SJCRH30 (cell line): ENCODE measurements around the gene SLC6A6. TPM values are rescaled to one million over a fixed set of nuclear protein-coding genes. Genes with fewer than 3 reads are reported as not detected.
"Not testable (repeated sequence)": the region's sequence is repeated elsewhere in the genome, so short reads cannot be mapped to it uniquely, and the experiment has no call there.

ENCODE experiments used
- DNase-seq, 2 experiments: peaks; one replicate each; pipeline ENCODE4 v3.0.0-alpha.2; 2015 to 2020
- H3K27ac ChIP-seq: fragments of 250-450 bp; sonication (Bioruptor Pico); 2 replicates; pipeline ENCODE4 v1.5.1; 2020; ENCODE audit warnings: mild to moderate bottlenecking, moderate library complexity
- H3K27me3 ChIP-seq: fragments of 250-450 bp; sonication (Bioruptor Pico); 2 replicates; pipeline ENCODE4 v1.5.1; 2020; ENCODE audit warnings: mild to moderate bottlenecking, moderate library complexity
- H3K36me3 ChIP-seq: fragments of 250-450 bp; sonication (Bioruptor Pico); 2 replicates; pipeline ENCODE4 v1.5.1; 2020; ENCODE audit warnings: mild to moderate bottlenecking, moderate library complexity
- H3K4me1 ChIP-seq: fragments of 250-450 bp; sonication (Bioruptor Pico); 2 replicates; pipeline ENCODE4 v1.5.1; 2020; ENCODE audit warnings: mild to moderate bottlenecking, moderate library complexity
- H3K4me3 ChIP-seq: fragments of 250-450 bp; sonication (Bioruptor Pico); 2 replicates; pipeline ENCODE4 v1.5.1; 2020; ENCODE audit warnings: mild to moderate bottlenecking, moderate library complexity
- H3K9me3 ChIP-seq: fragments of 250-450 bp; sonication (Bioruptor Pico); replicated peaks from 2 replicates; pipeline ENCODE4 v1.5.1; 2020; ENCODE audit warnings: mild to moderate bottlenecking, moderate library complexity
- total RNA-seq: library from RNA; depleted of rRNA; stranded (reverse); fragments of >200 nt; shearing (Covaris generic); gene quantifications from 2 replicates; pipeline ENCODE4 v1.2.3, GENCODE V29; 2014

The SLC6A6 gene
- total RNA-seq, 1 experiment from 2014 or later, result 10.9 TPM

DNA sequence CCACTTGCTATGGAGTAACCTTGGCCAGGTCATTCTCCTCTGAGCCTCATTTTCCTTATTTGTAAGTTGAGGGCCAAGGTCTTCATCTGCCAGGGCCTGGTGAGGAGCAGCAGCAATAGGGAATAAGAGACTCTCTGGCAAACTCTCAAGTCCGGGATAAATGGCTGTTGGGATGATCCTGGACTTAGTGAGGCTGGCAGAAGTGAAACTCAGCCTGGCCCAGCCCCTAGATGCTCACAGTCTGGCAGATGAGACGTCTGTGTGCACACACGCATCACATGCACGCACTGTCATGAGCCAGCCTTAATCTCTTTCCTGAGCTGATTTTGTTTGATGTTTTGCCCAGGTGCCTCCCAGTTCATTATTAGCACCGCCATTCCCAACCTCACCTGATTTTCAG, 26.8 kb downstream of the SLC6A6 start:
- Histone ChIP-seq H3K27ac (no peak overlapping the region), H3K36me3 (no peaks in the 10 kb centered on the region), H3K4me3 (no peak overlapping the region), H3K27me3 (no peaks in the 10 kb centered on the region), H3K9me3 (no peaks in the 10 kb centered on the region), H3K4me1 (peaks cover 46% of the 10 kb centered on the region)
- no peak for DNase-seq

- Histone ChIP-seq H3K9me3 (no peaks in the 10 kb centered on the region), H3K36me3 (no peaks in the 10 kb centered on the region), H3K4me3 (no peak overlapping the region), H3K27ac (no peak overlapping the region), H3K4me1 (peaks cover 46% of the 10 kb centered on the region), H3K27me3 (no peaks in the 10 kb centered on the region)
- no peak for DNase-seq
Observed at GRCh38 chr3:14429640-14430039, 27.2 kb downstream of the SLC6A6 start.

GRCh38 chr3:14430053-14430452, 27.6 kb downstream of the SLC6A6 start:
- H3K36me3 ChIP-seq, result no peaks in the 10 kb centered on the region
- no peaks in the 10 kb centered on the region for H3K9me3 ChIP-seq
- no peaks in the 10 kb centered on the region for H3K27me3 ChIP-seq
- H3K4me1 ChIP-seq, result peaks cover 45% of the 10 kb centered on the region
- DNase-seq, result no peak
- no peak overlapping the region for H3K27ac ChIP-seq
- H3K4me3 ChIP-seq, result no peak overlapping the region

DNA sequence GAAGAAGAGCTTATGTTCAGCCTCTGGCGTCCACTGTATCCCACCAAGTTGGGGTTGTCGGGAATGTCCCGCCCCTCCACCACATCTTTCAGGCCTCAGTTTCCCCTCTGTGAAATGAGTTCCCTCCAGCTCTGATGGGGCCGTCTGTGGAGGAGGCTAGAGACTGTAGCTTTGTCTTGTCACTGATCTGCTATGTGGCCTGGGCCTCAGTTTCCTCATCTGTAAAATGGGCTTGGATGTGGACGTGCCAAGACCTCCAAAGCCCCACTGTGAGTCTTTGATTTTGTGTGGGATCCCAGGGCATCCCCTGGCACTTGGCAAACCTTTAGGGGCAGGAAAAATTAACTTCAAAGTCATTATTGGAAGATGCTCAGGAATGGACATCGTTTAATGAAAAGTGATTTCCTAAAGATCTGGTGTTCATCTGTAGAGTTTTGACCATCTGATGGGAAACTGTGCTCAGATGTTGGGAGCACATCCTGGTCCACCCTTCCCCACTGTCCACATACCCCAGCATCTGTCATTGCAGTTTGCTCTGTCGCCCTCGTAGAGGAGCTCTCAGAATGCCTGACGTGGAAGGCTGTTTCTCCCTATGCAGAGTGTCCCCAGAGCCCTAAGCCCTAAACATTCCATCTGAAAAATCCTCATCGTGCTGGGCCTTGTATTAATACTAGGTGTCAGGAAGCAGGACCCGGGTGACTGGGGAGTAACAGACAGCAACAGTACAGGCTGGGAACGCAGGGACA, 28.5 kb downstream of the SLC6A6 start:
- peaks cover 39% of the 10 kb centered on the region for H3K4me1 ChIP-seq
- no peaks in the 10 kb centered on the region for H3K36me3 ChIP-seq
- no peaks in the 10 kb centered on the region for H3K9me3 ChIP-seq
- DNase-seq, result no peak
- no peak overlapping the region for H3K4me3 ChIP-seq
- H3K27me3 ChIP-seq, result no peaks in the 10 kb centered on the region
- no peak overlapping the region for H3K27ac ChIP-seq

GRCh38 chr3:14431452-14431916, 29.1 kb downstream of the SLC6A6 start:
- Histone ChIP-seq H3K27ac (no peak overlapping the region; the same call in 1 of the 2 replicates), H3K4me3 (no peak overlapping the region), H3K9me3 (no peaks in the 10 kb centered on the region), H3K36me3 (no peaks in the 10 kb centered on the region), H3K4me1 (peaks cover 33% of the 10 kb centered on the region), H3K27me3 (no peaks in the 10 kb centered on the region)
- no peak for DNase-seq

- H3K4me3 ChIP-seq, result no peak overlapping the region
Observed at GRCh38 chr3:14431917-14432834, 29.8 kb downstream of the SLC6A6 start.

GRCh38 chr3:14433106-14433505, 30.7 kb downstream of the SLC6A6 start:
- H3K36me3 ChIP-seq, result no peaks in the 10 kb centered on the region
- no peaks in the 10 kb centered on the region for H3K9me3 ChIP-seq
- H3K27ac ChIP-seq, result peak overlapping the region; percentile 52
- no peak overlapping the region for H3K4me3 ChIP-seq
- peaks cover 21% of the 10 kb centered on the region for H3K4me1 ChIP-seq
- DNase-seq, result no peak
- H3K27me3 ChIP-seq, result no peaks in the 10 kb centered on the region

More at GRCh38 chr3:14431917-14432834, 29.8 kb downstream of the SLC6A6 start:
- Histone ChIP-seq H3K9me3 (no peaks in the 10 kb centered on the region), H3K36me3 (no peaks in the 10 kb centered on the region), H3K4me1 (peaks cover 27% of the 10 kb centered on the region), H3K27ac (peak overlapping the region; percentile 52), H3K27me3 (no peaks in the 10 kb centered on the region)
- peak; percentile 83 to 88 for DNase-seq

DNA sequence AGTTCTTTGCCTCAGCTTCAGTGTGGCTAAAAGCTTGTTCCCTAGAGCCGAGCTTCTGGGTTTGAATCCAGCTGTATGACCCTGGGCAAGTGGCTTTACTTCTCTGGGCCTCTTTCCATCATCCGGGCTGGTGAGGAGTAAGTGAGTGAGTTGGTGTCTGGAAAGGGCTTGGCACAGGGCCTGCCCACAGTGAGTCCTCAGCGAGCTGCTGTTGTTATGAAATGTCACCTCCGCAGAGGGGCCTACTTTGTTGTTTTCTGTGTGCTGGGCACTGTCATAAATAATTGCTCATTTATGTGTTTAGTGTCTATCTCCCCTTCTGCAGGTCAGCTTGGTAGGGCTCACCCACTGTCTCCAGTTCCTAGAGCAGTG, 31.7 kb downstream of the SLC6A6 start:
- H3K27me3 ChIP-seq, result no peaks in the 10 kb centered on the region
- no peaks in the 10 kb centered on the region for H3K36me3 ChIP-seq
- H3K9me3 ChIP-seq, result no peaks in the 10 kb centered on the region
- H3K4me3 ChIP-seq, result no peak overlapping the region
- H3K4me1 ChIP-seq, result peaks cover 27% of the 10 kb centered on the region
- no peak for DNase-seq
- no peak overlapping the region for H3K27ac ChIP-seq

GRCh38 chr3:14434498-14435151, 32.2 kb downstream of the SLC6A6 start:
- H3K9me3 ChIP-seq, result no peaks in the 10 kb centered on the region
- no peaks in the 10 kb centered on the region for H3K36me3 ChIP-seq
- peaks cover 32% of the 10 kb centered on the region for H3K4me1 ChIP-seq
- H3K27ac ChIP-seq, result no peak overlapping the region
- H3K4me3 ChIP-seq, result no peak overlapping the region
- DNase-seq, result no peak
- no peaks in the 10 kb centered on the region for H3K27me3 ChIP-seq

DNA sequence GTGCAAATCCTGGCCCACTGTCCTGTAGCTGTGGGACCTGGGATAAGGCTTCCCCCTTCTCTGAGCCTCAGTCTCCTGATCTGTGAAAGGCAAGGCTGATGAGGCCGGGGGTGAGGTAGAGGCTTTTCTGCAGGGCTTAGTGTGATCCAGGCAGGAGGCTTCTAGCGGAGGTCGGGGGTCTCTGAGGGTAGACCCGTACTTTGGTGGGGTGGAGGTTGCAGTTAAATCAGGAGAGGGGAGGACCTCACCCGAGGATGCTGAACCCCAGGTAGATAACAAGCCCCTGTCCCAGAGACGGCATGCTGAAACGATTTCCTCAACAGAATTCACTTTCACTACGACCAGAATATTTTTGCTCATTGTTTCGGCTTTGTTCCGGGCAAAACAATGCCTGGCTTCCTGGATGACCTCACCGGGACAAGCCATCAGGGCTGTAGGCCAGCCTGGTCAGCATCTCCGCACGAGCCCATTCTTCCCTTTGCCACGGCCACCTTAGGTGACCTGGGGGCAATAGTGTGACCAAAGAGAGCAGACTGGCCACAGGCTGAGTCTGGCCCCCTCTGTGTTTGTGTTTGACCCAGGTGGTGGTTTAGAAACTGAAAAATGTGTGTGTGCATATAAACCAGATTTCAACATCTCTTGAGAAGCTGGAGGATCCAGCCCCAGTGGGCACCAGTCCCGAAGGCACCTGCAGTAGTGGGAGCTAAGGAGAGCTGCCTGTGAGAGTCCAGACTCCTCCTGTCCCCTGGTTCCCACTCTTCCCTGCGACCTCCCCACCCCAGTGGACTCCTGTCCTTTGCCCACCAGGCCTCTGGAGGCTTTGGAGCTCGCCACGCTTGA, 33.0 kb downstream of the SLC6A6 start:
- Histone ChIP-seq H3K36me3 (no peaks in the 10 kb centered on the region), H3K4me3 (no peak overlapping the region), H3K27me3 (no peaks in the 10 kb centered on the region), H3K27ac (no peak overlapping the region), H3K4me1 (peaks cover 40% of the 10 kb centered on the region), H3K9me3 (no peaks in the 10 kb centered on the region)
- DNase-seq, result no peak

- no peak for DNase-seq
- Histone ChIP-seq H3K4me3 (no peak overlapping the region), H3K27ac (no peak overlapping the region), H3K9me3 (no peaks in the 10 kb centered on the region), H3K36me3 (no peaks in the 10 kb centered on the region), H3K4me1 (peaks cover 42% of the 10 kb centered on the region), H3K27me3 (no peaks in the 10 kb centered on the region)
Observed at GRCh38 chr3:14436954-14437281, 34.5 kb downstream of the SLC6A6 start.

DNA sequence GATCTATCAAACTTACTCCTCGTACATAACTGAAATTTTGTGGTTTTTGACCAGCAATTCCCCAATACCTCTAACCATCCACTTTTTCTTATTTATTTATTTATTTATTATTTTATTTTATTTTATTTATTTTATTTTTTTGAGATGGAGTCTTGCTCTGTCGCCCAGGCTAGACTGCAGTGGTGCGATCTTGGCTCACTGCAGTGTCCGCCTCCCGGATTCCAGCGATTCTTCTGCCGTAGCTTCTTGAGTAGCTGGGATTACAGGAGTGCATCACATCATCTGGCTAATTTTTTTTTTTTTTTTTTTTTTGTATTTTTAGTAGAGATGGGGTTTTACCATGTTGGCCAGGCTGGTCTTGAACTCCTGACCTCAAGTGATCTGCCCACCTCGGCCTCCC, 35.3 kb downstream of the SLC6A6 start:
- H3K27ac ChIP-seq, H3K36me3 ChIP-seq, H3K4me3 ChIP-seq, H3K27me3 ChIP-seq, H3K9me3 ChIP-seq, DNase-seq: not testable (repeated sequence)
- peaks cover 36% of the 10 kb centered on the region for H3K4me1 ChIP-seq

GRCh38 chr3:14438262-14438661, 35.9 kb downstream of the SLC6A6 start:
- Histone ChIP-seq H3K9me3 (no peaks in the 10 kb centered on the region), H3K27ac (no peak overlapping the region), H3K36me3 (no peaks in the 10 kb centered on the region), H3K4me1 (peaks cover 32% of the 10 kb centered on the region), H3K27me3 (no peaks in the 10 kb centered on the region), H3K4me3 (no peak overlapping the region)
- no peak for DNase-seq

DNA sequence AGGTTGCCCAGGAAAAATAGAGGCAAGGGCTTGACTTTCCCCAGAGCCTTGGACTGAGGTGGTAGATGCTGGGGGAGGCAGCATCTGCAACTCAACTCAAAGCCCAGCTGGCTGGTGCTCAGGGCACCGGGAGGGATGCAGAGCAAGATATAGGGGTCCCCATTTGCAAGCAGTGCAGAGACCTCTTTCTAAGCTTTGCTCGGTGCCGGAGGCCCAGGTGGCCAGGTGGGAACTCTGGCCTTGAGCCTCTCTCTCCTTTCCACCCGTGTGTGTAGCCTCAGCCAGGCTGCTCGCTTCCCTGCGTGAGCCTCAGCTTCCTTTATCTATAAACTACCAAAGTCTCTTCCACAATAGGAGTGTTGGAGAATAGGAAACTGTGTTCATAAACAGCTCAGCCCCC, 36.5 kb downstream of the SLC6A6 start:
- H3K27me3 ChIP-seq, result no peaks in the 10 kb centered on the region
- no peak overlapping the region for H3K4me3 ChIP-seq
- H3K27ac ChIP-seq, result no peak overlapping the region

More for the DNA sequence above, 36.5 kb downstream of the SLC6A6 start:
- Histone ChIP-seq H3K36me3 (no peaks in the 10 kb centered on the region), H3K9me3 (no peaks in the 10 kb centered on the region), H3K4me1 (peaks cover 32% of the 10 kb centered on the region)
- DNase-seq, result no peak
